Aorta (tissue), 5 donors: ENCODE measurements around the gene IL19. TPM values are rescaled to one million over a fixed set of nuclear protein-coding genes. Genes with fewer than 3 reads are reported as not detected.

Experiments
- ATAC-seq: fragments of 200-7000 bp; cut with Tn5 transposase; one replicate; pipeline ENCODE4 v1.9.1; 2022; ENCODE audit warnings: moderate library complexity; ENCODE audit not compliant: low FRiP score
- DNase-seq, 2 donors: peaks; one replicate each; pipeline ENCODE4 v3.0.0-alpha.2; 2020
- H3K27ac ChIP-seq, 2 donors: one replicate each; pipeline ENCODE4 v1.5.1; 2013; ENCODE audit warnings: low read length in 2 of 2, mild to moderate bottlenecking in 2 of 2, moderate library complexity in 2 of 2, control low read depth in 1 of 2, inconsistent platforms in 1 of 2, low read depth in 1 of 2
- H3K27me3 ChIP-seq, 2 donors: one replicate each; pipeline ENCODE4 v1.6.1; 2013; ENCODE audit warnings: control low read depth in 1 of 2, low read length in 1 of 2, mild to moderate bottlenecking in 1 of 2, moderate library complexity in 1 of 2; ENCODE audit not compliant: insufficient read depth in 2 of 2, control insufficient read depth in 1 of 2
- H3K36me3 ChIP-seq, 2 donors: one replicate each; pipeline ENCODE4 v1.6.1; 2013; ENCODE audit warnings: control low read depth in 1 of 2, low read length in 1 of 2, mild to moderate bottlenecking in 1 of 2; ENCODE audit not compliant: insufficient read depth in 2 of 2, control insufficient read depth in 1 of 2
- H3K4me1 ChIP-seq, 2 donors: one replicate each; pipeline ENCODE4 v1.6.1; 2013; ENCODE audit warnings: low read length in 2 of 2, control low read depth in 1 of 2, mild to moderate bottlenecking in 1 of 2, moderate library complexity in 1 of 2; ENCODE audit not compliant: insufficient read depth in 2 of 2, control insufficient read depth in 1 of 2
- H3K4me3 ChIP-seq, 2 donors: one replicate each; pipeline ENCODE4 v1.5.1; 2013; ENCODE audit warnings: low read length in 2 of 2, control low read depth in 1 of 2, mild to moderate bottlenecking in 1 of 2
- H3K9me3 ChIP-seq: one replicate; pipeline ENCODE4 v1.6.1; 2013; ENCODE audit warnings: mild to moderate bottlenecking, low read length; ENCODE audit not compliant: control insufficient read depth
- WGBS, 2 donors: extraction: QIAGEN DNeasy Blood & Tissue Kit; methylation state at CpG; one replicate each; pipeline ENCODE4 v1.1.7; 2013; 5-methylcytosine and 5-hydroxymethylcytosine counted together
- intact Hi-C, 2 donors: fragments of 100-400 bp; cut with DNase I; formaldehyde crosslinking; loops; one replicate each; pipeline versions ENCODE4 v1.14.2 to v1.15.0; 2022
- polyA plus RNA-seq, 2 donors: library from polyadenylated mRNA; stranded (reverse); fragments of 200-250 nt; gene quantifications; one replicate each; pipeline ENCODE4 v1.2.3, GENCODE V29; 2013
- total RNA-seq, 2 donors: library from RNA; stranded (reverse); fragmentation: NEBNext Ultra II Directional; extraction: Animal tissue kit (Norgen Biotek cat#: 25700); gene quantifications; one replicate each; pipeline ENCODE4 v1.2.1, GENCODE V29; 2021
- donor health status: healthy with polysubstance abuse.
- donor health status: Bipolar disorder and iron deficiency.
- donor health status: DM: no; HTN: no; CAD: no.
- donor health status: DM: no; HTN: no; CAD: no.
- donor health status: DM: yes; HTN: yes; CAD: no.

IL19 gene
- total and polyA plus RNA-seq, 4 donors, result not detected

DNA sequence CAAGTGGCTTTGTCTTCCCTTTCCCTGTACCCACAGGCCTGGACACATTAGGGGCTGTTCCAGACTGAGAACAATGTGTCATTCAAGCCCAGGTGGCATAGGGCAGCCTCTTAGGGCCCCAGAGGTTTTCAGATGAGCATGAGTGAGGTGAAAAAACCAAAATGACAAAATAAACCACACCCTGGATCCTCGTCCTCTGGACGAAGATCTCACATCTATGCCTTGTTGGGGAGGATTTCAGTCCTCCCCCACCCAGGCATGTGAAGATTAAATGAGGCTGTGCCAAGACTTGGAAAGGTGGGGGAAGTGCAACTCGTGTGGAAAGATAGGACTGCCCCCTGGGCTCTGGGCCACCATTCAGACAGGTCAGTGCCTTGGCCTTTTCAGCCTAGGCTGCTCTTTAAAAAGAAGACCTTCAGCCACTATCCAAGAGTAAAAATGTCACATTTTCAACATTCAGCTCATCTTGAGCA lies 32.8 kb upstream of the IL19 start:
- no peaks in the 10 kb centered on the region for H3K27me3 ChIP-seq
- no peak overlapping the region for H3K4me3 ChIP-seq
- ATAC-seq, result no peak
- no peaks in the 10 kb centered on the region for H3K9me3 ChIP-seq
- H3K36me3 ChIP-seq, result peaks cover 0 to 3% of the 10 kb centered on the region in 2 donors
- 43 to 53% methylated on average over 3 of the region's 3 CpGs for WGBS, 2 donors
- H3K4me1 ChIP-seq, result no peaks in the 10 kb centered on the region
- DNase-seq, result no peak
- intact Hi-C loops, result loop anchor here in 1 of 2 donors (5.0 to 10.0 kb wide), 2 partner anchors 105 to 167 kb away; no protein-coding TSS in a partner anchor
- no peak overlapping the region for H3K27ac ChIP-seq

DNA sequence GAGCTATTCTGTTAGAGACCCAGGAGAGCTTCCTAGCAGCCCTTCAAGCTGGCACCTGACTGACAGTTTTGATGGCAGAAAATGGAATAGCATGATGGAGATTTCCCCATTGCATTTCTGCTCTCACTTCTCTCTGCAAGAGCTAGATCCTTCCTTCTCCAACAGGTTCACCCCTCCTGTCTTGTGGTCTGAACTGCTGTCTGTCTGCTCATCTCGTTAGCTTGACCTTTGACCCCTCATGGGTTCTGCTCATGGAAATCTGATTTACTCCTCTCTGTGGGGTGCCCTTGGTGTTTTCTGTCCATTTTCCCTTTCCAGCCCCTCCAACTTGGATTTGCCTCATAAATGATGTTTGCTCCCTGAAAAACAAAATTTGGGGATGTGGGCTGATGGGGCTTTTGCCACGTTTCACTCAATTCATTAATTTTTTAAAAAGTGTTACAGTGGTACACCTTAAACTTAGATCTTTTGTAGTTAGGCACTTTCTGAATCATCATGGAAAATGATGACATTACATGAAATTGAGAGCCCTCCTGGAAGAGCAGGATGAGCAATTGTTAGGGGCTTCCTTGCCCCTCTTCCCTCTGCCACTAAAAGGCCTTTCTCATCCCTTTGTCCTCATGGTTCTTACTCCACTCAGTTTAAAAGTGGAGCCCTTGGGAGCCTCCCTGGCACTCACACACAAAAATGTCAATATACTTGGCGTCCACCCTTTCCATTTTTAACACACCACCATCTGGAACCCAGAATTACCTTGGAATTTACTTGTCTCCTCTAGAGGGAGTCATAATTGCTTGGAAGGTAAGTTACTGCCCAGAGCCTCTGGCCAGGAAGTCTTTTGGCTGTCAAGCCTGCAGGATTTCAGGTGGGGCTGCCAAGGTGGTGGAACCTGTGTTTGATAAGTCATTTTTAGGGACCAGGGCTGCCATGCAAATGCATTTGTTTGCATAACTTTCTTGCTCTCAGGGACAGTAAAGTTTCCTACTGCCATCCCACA lies 31.9 kb upstream of the IL19 start:
- Histone ChIP-seq H3K27ac (no peak overlapping the region), H3K4me1 (no peaks in the 10 kb centered on the region), H3K27me3 (no peaks in the 10 kb centered on the region), H3K36me3 (no peaks in the 10 kb centered on the region), H3K9me3 (no peaks in the 10 kb centered on the region), H3K4me3 (no peak overlapping the region)
- intact Hi-C loops, result loop anchor here in 1 of 2 donors (5.0 to 10.0 kb wide), 2 partner anchors 106 to 166 kb away; no protein-coding TSS in a partner anchor
- WGBS, 2 donors, result 55 to 58% methylated on average over 3 of the region's 3 CpGs
- DNase-seq, result no peak
- no peak for ATAC-seq

DNA sequence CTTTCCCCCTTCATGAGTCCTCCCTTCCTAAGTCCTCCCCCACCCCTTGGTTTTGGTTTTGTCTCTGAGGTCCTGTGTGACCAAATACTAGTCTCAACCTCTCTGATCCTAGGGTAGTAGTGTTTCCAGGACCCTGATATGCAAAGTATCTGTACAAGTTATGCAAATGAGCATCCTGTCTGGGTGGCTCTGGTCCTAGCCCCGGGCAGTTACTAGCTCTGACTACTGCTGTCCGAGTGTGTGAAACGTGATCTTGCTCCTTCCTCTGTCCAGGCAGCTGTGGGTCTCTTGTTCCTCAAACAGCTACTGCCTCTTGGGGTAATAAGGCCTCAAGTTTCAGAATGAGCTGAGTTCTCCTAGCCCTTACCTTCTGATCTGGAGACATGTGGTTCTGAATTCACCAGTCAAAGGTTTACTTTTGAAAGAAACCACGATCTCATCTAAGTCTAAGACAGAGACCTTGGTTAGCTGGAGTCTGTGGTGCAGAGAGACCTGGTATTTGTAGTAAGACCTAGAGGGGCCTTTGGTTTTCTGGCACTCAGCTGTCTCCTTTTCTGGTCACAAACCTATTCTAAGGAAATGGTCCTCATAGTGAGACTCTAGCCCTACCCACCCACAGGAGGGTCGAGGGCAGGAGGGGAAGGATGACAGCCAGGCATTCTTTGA lies 31.0 kb upstream of the IL19 start:
- no peaks in the 10 kb centered on the region for H3K4me1 ChIP-seq
- intact Hi-C loops, result loop anchor here in 1 of 2 donors (5.0 to 10.0 kb wide), 2 partner anchors 107 to 165 kb away; no protein-coding TSS in a partner anchor
- no peak overlapping the region for H3K4me3 ChIP-seq
- H3K27ac ChIP-seq, result no peak overlapping the region
- no peaks in the 10 kb centered on the region for H3K9me3 ChIP-seq
- DNase-seq (peak in 1 of 2 donors; percentile 65), ATAC-seq (no peak)
- H3K27me3 ChIP-seq, result no peaks in the 10 kb centered on the region
- WGBS, 2 donors, result 38 to 43% methylated on average over 5 of the region's 5 CpGs
- H3K36me3 ChIP-seq, result no peaks in the 10 kb centered on the region

DNA sequence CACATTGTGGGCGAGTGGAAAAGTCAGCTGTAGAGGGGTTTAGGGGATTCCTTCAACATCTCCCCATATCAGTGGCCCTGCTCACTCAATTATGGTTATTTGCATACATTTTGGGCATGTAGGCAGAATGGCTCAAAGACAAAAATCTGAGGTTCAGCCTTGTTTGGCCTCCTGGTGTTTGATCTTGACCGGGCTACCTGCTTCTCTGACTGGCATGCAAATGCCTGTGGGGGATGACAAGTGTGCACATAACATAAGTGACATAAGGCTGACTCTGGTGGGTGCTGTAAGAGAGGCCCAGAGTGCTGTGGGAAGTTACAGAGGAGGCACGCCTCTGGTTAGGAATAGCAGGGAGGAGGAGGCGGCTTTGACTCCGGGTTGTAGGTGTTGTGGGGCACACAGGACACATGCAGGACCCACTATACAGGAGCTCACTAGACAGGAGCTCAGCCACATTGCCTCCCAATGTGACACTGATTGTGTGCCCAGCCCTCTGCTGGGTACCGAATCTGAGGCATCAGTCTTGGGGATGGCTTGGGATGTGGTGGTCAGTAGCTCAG lies 29.4 kb upstream of the IL19 start:
- H3K9me3 ChIP-seq, result no peaks in the 10 kb centered on the region
- no peaks in the 10 kb centered on the region for H3K27me3 ChIP-seq
- ATAC-seq (no peak), DNase-seq (no peak)
- H3K27ac ChIP-seq, result no peak overlapping the region
- intact Hi-C loops, result no loop called here
- no peak overlapping the region for H3K4me3 ChIP-seq
- WGBS, 2 donors, result 84 to 90% methylated on average over 6 of the region's 6 CpGs
- H3K36me3 ChIP-seq, result no peaks in the 10 kb centered on the region
- no peaks in the 10 kb centered on the region for H3K4me1 ChIP-seq

DNA sequence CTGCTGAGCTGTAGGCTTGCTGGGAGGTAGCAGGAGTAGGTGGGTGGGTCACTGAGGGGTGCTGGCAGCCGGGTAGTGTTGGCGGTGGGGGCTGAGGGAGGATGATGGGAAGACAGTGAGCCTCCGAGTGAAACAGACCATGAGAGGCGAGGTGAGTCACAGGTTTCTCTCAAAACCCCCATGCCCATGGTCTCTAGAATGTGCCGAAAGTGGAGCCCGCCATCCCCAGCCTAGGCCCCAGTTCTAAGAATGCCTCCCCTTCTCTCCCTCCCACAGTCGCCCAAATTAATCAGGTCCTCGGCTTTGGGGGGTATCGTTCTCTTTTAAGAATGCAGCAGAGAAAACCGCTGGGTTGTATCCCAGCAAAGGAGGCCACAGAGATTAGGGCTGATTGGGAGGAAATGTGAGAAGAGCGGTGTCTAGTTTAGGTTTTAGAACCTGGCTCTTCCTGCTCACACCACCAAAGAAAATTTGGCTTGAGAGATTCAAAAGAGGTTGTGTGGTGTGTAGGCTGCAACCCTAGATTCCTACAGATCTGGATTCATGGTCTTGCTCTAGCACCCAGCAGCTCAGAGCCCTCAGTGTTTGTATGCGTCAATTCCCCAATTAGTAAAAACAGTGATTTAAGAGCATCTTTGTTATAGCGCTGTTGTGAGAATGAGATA lies 27.7 kb upstream of the IL19 start:
- H3K36me3 ChIP-seq, result no peaks in the 10 kb centered on the region
- DNase-seq (no peak), ATAC-seq (no peak)
- H3K27me3 ChIP-seq, result no peaks in the 10 kb centered on the region
- intact Hi-C loops, result no loop called here
- no peaks in the 10 kb centered on the region for H3K4me1 ChIP-seq
- 74 to 75% methylated on average over 13 of the region's 13 CpGs for WGBS, 2 donors
- H3K9me3 ChIP-seq, result no peaks in the 10 kb centered on the region
- H3K4me3 ChIP-seq, result no peak overlapping the region
- no peak overlapping the region for H3K27ac ChIP-seq

DNA sequence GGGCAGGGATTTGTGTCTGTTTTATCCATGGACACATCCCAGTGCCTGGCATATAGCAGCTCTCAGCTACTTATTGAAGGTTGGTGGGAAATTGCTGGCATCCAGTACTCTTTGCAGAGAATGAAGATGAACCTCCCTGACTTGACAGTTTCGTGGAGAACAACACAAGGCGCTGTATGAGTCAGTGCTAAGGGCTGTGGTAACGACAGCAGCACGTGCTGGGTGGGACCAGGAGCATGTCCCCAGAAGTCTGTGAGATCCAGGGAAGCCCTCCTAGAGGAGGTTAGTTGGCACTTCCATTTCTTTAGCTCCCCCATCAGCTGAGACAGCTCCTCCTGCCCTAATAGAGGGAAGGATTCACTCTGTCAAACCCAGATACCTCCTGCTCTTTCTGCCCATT lies 25.9 kb upstream of the IL19 start:
- no peaks in the 10 kb centered on the region for H3K27me3 ChIP-seq
- H3K4me1 ChIP-seq, result no peaks in the 10 kb centered on the region
- DNase-seq (no peak), ATAC-seq (no peak)
- intact Hi-C loops, result no loop called here
- WGBS, 2 donors, result 67 to 70% methylated on average over 4 of the region's 4 CpGs
- no peak overlapping the region for H3K27ac ChIP-seq
- no peak overlapping the region for H3K4me3 ChIP-seq
- H3K36me3 ChIP-seq, result no peaks in the 10 kb centered on the region
- no peaks in the 10 kb centered on the region for H3K9me3 ChIP-seq

DNA sequence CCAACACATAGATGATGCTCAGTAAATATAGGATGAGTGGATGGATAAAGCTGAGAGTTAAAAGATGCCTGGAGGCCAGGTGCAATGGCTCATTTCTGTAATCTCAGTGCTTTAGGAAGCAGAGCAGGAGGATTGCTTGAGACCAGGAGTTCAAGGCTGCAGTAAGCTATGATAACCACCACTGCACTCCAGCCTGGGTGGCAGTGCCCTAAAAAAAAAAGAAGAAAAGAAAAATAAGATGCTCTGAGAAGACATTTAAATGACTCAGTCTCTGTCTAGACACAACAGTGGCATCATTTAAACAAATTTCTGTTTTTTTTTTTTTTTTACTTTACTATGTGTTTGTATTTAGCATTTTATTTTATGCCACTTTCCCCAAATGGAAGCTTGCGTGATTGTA lies 25.3 kb upstream of the IL19 start:
- H3K27ac ChIP-seq, result no peak overlapping the region
- DNase-seq, result no peak
- H3K4me1 ChIP-seq, result no peaks in the 10 kb centered on the region
- H3K4me3 ChIP-seq, result no peak overlapping the region
- intact Hi-C loops, result no loop called here
- no peaks in the 10 kb centered on the region for H3K9me3 ChIP-seq
- 88 to 94% methylated on average over 1 of the region's 1 CpG for WGBS, 2 donors
- no peaks in the 10 kb centered on the region for H3K36me3 ChIP-seq
- H3K27me3 ChIP-seq, result no peaks in the 10 kb centered on the region
- ATAC-seq, result no peak

DNA sequence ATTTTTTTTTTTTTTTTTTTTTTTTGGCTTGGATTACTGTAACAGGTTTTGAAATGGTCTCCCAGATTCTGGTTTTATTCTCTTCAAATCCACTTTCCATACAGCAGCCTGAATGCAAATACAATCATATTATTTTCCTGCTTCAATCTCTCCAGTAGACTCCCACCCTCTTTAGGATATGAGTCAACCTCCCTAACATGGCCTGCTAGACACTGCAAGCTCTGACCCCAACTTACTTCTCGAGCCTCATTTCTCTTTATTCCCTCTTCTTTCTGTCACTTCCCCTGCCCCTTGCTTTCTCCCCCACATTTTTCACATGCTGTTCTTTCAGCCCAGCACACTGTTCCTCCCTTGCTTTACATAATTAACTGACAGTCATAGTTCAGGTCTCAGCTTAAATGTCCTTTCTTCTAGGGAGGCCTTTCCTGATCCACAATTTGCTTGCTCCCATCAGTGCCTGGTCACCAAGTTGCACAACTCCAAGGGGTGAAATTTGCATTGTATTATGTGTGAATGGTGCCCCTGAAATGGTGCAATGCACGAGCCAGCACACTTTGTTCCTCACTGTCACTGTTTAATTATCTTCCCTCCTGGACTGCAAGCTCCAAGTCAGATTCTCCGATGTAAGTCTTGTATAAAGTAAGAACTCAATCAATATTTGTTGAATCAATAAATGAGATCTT lies 22.1 kb upstream of the IL19 start:
- intact Hi-C loops, result no loop called here
- ATAC-seq, result no peak
- no peaks in the 10 kb centered on the region for H3K36me3 ChIP-seq

More for the DNA sequence above, 22.1 kb upstream of the IL19 start:
- no peak for DNase-seq
- no peak overlapping the region for H3K27ac ChIP-seq
- no peak overlapping the region for H3K4me3 ChIP-seq
- 90 to 91% methylated on average over 3 of the region's 3 CpGs for WGBS, 2 donors
- H3K27me3 ChIP-seq, result no peaks in the 10 kb centered on the region
- H3K4me1 ChIP-seq, result no peaks in the 10 kb centered on the region
- no peaks in the 10 kb centered on the region for H3K9me3 ChIP-seq
